Mucosa of rectum (tissue), 2 donors: Measurements from ENCODE around the gene TBXAS1.

Experiments used
- H3K27ac ChIP-seq, 2 donors: one replicate each; pipeline ENCODE4 v1.7.0; 2013; ENCODE audit warnings: inconsistent platforms in 2 of 2, low read depth in 2 of 2, low read length in 2 of 2
- H3K27me3 ChIP-seq, 2 donors: one replicate each; pipeline ENCODE4 v1.7.0; 2013; ENCODE audit warnings: low read length in 2 of 2; ENCODE audit not compliant: control insufficient read depth in 2 of 2, insufficient read depth in 2 of 2
- H3K36me3 ChIP-seq, 2 donors: one replicate each; pipeline ENCODE4 v1.7.0; 2013; ENCODE audit warnings: low read length in 2 of 2; ENCODE audit not compliant: control insufficient read depth in 2 of 2, insufficient read depth in 2 of 2
- H3K4me1 ChIP-seq, 2 donors: one replicate each; pipeline ENCODE4 v1.7.0; 2013; ENCODE audit warnings: low read length in 2 of 2, mild to moderate bottlenecking in 1 of 2; ENCODE audit not compliant: control insufficient read depth in 2 of 2, insufficient read depth in 2 of 2
- H3K4me3 ChIP-seq, 2 donors: one replicate each; pipeline ENCODE4 v1.7.0; 2013; ENCODE audit warnings: low read length in 2 of 2
- H3K9ac ChIP-seq, 2 donors: one replicate each; pipeline ENCODE4 v1.7.0; 2013; ENCODE audit warnings: low read length in 2 of 2, low read depth in 1 of 2, mild to moderate bottlenecking in 1 of 2
- H3K9me3 ChIP-seq, 2 donors: one replicate each; pipeline ENCODE4 v1.7.0; 2013; ENCODE audit warnings: low read length in 2 of 2; ENCODE audit not compliant: control insufficient read depth in 2 of 2
- donor health status: healthy.
- donor health status: Normal muscosa, but diverticular disease.

TBXAS1 gene

DNA sequence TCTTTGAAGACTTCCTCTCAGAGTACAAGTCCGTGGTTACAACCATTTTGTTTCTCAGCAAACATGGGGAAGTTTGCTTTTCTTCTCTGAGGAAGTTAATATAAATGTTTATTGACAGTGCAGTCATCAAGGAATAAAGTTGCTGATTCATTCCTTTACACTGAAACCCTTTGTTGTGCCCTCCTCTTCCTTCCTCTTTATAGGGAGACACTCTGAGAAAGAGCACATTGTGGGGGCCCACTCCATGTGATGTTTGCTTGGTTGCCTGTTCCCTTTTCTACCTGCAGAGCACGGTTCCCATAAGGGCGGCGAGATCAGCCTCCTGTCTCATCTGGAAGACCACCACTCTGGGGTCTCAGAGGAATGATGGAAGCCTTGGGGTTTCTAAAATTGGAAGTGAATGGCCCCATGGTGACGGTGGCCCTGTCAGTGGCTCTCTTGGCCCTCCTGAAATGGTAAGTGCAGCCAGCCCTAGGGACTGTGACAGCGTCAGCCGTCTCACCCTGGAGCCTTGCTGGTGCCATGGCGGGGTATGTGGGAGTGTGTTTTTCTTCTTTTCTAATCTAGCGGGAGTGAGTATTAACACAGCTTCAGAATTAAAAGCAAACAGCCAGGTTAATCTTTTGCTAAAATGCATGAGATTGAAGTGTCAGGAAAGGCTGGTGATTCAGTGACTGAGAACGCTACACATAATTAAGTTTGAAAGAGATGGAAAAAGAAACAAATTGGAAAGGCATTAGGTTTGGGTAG lies at the start of gene TBXAS1:
Gene TBXAS1 (plus strand): TSS at position 240 of the 750 bp plus-strand sequence. CDS start 127 bp downstream, at position 367.
- peaks cover 12 to 20% of the 10 kb centered on the region in 2 donors for H3K4me1 ChIP-seq
- H3K27me3 ChIP-seq, result no peaks in the 10 kb centered on the region
- peak within 1 kb of the TSS; percentile 81 to 84 for H3K27ac ChIP-seq
- peak within 1 kb of the TSS; percentile 37 to 60 for H3K9ac ChIP-seq
- no peaks in the 10 kb centered on the region for H3K36me3 ChIP-seq
- H3K4me3 ChIP-seq, result peak within 1 kb of the TSS; percentile 58 to 71
- no peaks in the 10 kb centered on the region for H3K9me3 ChIP-seq

DNA sequence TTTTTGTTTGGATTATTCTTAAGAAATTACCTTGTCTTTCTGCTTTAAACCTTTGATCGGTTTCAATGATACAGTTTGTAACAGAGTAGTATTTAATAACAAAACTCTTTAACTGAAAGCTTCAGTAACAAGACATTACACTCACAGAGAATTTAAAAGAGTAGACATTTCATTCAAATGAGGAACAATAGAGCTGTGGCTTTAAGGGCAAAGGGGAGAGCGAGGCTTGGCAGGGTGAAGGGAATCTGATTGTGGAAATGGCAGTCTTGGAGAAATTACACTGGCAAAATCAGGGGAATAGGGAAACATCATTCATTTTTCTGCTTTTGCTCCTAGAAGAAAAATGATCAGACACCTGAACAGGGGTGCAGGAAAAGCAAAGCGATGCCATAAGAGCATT lies 46.1 kb upstream of the TBXAS1 start:
- Histone ChIP-seq H3K27ac (no peak overlapping the region), H3K4me3 (no peak overlapping the region), H3K27me3 (no peaks in the 10 kb centered on the region), H3K4me1 (peaks cover 5 to 9% of the 10 kb centered on the region in 2 donors), H3K9ac (no peak overlapping the region), H3K9me3 (no peaks in the 10 kb centered on the region), H3K36me3 (no peaks in the 10 kb centered on the region)

DNA sequence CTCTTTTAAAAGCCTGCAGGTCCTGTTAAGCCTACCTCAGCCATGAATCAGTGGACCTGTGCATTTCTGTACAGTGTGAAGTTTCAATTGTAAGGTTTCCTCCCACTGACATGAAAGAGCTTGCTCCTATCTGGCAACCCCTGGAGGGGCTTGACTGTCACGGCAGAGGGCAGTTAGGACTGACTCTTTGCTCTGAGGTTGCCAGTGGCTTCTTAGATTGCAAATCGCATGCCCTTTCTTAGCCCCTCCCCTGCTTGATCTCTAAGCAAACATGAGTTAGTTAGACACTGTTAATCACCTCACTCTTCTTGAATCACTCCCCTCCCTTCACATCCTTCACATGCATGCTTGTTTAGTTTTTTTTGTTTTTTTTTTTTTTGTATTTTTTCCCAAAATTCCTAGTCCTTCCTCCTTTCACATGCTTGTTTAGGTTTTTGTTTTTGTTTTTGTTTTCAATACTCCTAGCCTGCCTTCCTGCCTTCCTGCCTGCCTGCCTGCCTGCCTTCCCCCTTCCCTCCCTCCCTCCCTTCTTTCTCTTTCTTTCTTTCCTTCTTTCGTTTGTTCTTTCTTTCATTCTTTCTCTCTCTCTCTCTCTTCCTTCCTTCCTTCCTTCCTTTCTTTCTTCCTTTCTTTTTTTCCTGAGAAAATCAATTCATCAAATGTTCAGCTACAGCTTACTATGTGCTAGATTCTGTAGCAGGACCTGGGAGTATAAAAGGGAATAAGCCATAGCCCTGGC lies 45.2 kb upstream of the TBXAS1 start:
- Histone ChIP-seq H3K9me3 (no peaks in the 10 kb centered on the region), H3K36me3 (no peaks in the 10 kb centered on the region), H3K4me3 (no peak overlapping the region), H3K4me1 (peaks cover 0 to 5% of the 10 kb centered on the region in 2 donors), H3K9ac (no peak overlapping the region), H3K27ac (no peak overlapping the region), H3K27me3 (no peaks in the 10 kb centered on the region)

DNA sequence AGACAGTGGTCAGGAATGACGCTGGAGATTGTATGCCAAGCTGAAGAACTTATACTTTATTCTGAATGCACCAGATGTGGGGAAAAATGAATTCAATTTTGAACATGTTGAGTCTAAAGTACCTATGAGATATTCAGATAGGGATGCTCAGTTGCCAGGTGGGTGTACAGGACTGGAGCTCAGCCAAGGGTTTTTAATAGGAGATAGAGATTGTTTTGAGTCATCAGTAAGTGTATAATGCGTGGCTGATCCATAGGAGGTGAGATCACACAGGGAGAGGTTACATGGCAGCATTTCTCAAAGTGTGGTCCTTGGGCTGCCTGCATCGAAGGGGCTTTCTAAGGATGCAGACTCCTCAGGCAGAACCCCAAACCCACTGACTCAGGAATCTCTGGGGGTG lies 44.4 kb upstream of the TBXAS1 start:
- Histone ChIP-seq H3K4me1 (peaks cover 0 to 4% of the 10 kb centered on the region in 2 donors), H3K9ac (no peak overlapping the region), H3K27me3 (no peaks in the 10 kb centered on the region), H3K27ac (no peak overlapping the region), H3K36me3 (no peaks in the 10 kb centered on the region), H3K4me3 (no peak overlapping the region), H3K9me3 (no peaks in the 10 kb centered on the region)

DNA sequence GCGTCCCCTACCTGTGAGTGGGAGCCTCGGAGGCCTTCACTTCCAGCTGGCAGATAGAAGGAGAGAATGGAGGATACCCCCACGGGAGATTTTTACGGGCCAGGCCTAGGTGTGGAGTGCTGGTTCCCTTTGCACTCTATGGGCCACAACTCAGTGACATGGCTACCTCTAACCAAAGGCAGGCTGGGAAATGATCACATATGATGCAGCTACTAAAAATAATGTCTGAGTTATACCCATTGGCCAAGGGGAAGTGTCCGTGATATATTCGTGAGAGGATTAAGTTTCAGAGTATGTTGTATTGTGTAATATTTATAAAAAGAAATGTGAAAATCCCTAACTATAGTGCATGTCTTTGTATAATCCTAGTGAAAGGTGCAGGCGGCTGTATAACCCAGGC lies 37.7 kb upstream of the TBXAS1 start:
- H3K4me3 ChIP-seq, result no peak overlapping the region
- no peaks in the 10 kb centered on the region for H3K4me1 ChIP-seq
- H3K9ac ChIP-seq, result no peak overlapping the region
- no peak overlapping the region for H3K27ac ChIP-seq
- H3K36me3 ChIP-seq, result no peaks in the 10 kb centered on the region
- H3K9me3 ChIP-seq, result no peaks in the 10 kb centered on the region
- H3K27me3 ChIP-seq, result no peaks in the 10 kb centered on the region

DNA sequence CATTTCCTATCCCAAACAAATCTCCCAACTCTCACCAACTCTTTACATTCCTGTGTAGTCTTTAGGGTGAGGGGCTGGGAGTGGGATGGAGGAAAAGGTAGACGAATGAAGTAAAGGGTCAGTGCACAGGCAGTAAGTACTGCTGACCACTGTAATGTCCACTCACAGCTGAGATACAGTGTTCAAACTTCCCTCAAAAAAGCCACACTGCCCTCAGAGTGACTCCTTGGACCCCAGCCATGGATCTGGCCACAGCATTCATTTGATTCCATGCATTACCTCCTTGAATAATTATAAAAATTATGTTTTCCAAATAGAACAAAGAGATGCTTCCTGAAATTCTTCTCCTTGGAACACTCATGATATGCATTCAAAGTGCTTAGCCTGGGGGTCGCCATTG lies 31.5 kb upstream of the TBXAS1 start:
- Histone ChIP-seq H3K27me3 (no peaks in the 10 kb centered on the region), H3K36me3 (no peaks in the 10 kb centered on the region), H3K4me3 (no peak overlapping the region), H3K27ac (no peak overlapping the region), H3K9ac (no peak overlapping the region), H3K4me1 (peaks cover 0 to 3% of the 10 kb centered on the region in 2 donors), H3K9me3 (no peaks in the 10 kb centered on the region)

DNA sequence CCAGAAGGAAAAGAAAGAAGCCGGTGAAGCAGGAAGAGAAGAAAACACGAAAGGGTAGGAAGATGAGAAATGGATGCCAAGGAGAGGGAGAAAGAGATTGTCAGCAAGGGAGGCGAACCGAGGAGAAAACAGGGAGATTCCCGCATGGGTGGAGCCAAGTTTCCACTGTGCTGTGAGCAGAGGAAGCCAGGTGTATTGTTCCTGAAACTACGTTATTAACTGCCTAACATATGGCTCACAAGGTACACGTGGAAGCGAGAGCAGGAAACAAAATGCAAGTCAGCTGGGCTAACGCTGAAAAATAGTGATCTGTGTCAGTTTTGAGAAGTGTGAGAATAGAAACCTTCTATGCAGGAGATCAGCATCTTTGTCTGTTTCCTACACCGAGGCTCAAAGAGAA lies 30.8 kb upstream of the TBXAS1 start:
- Histone ChIP-seq H3K27ac (no peak overlapping the region), H3K9me3 (no peaks in the 10 kb centered on the region), H3K4me3 (no peak overlapping the region), H3K4me1 (peaks cover 0 to 3% of the 10 kb centered on the region in 2 donors), H3K9ac (no peak overlapping the region), H3K27me3 (no peaks in the 10 kb centered on the region), H3K36me3 (no peaks in the 10 kb centered on the region)

DNA sequence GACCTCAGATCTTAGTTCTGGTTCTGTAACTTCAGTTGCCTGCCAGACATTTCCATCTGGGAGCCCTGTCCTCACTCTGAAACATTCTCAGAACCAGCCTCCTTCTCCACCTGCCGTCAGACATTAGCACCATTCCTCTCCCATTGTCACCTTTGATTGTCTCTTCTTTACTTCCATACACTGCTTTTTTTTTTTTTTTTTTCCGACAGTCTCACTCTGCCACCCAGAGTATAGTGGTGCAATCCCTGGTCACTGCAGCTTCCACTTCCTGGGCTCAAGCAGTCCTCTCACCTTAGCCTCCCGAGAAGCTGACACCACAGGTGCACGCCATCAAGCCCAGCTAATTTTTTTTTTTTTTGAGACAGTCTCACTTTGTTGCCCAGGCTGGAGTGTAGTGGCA lies 30.2 kb upstream of the TBXAS1 start:
- Histone ChIP-seq H3K36me3 (no peaks in the 10 kb centered on the region), H3K4me1 (peaks cover 0 to 3% of the 10 kb centered on the region in 2 donors), H3K27me3 (no peaks in the 10 kb centered on the region), H3K9ac (no peak overlapping the region), H3K4me3 (no peak overlapping the region), H3K27ac (no peak overlapping the region), H3K9me3 (no peaks in the 10 kb centered on the region)

DNA sequence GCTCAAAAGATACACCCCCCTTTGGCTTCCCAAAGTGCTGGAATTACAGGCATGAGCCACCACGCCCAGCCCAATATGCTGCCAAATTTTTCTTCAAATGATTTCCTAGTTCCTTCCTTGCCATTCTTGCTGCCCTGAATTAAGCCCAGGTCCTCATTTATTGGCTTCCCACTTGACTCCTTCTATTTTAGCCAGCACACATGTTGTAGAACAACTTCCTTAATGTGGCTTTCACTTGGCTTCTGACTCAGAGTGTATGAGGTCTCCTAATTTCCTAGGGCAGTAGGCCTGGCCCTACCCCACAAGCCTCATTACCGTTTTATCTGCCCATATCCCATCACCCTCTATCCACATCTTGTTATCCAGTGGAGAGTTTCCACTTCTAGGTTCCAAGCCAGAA lies 29.5 kb upstream of the TBXAS1 start:
- peaks cover 0 to 3% of the 10 kb centered on the region in 2 donors for H3K4me1 ChIP-seq
- H3K36me3 ChIP-seq, result no peaks in the 10 kb centered on the region
- H3K27me3 ChIP-seq, result no peaks in the 10 kb centered on the region
- H3K9me3 ChIP-seq, result no peaks in the 10 kb centered on the region
- no peak overlapping the region for H3K4me3 ChIP-seq
- no peak overlapping the region for H3K27ac ChIP-seq
- H3K9ac ChIP-seq, result no peak overlapping the region

DNA sequence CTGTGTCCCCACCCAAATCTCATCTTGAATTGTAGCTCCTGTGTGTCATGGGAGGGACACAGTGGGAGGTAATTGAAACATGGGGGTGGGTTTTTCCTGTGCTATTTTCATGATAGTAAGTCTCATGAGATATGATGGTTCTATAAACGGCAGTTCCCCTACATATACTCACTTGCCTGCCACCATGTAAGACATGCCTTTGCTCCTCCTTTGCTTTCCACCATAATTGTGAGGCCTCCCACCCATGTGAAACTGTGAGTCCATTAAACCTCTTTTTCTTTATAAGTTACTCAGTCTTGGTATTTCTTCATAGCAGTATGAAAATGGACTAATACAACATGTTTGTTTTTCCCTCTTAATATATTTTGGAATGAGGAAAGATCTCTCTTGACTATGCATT lies 24.5 kb upstream of the TBXAS1 start:
- H3K9me3 ChIP-seq, result no peaks in the 10 kb centered on the region
- H3K4me3 ChIP-seq, result no peak overlapping the region
- no peak overlapping the region for H3K27ac ChIP-seq
- no peaks in the 10 kb centered on the region for H3K4me1 ChIP-seq
- H3K9ac ChIP-seq, result no peak overlapping the region
- no peaks in the 10 kb centered on the region for H3K27me3 ChIP-seq
- no peaks in the 10 kb centered on the region for H3K36me3 ChIP-seq
